HepG2 (cell line): Measurements from ENCODE around the gene SLC25A14. TPM values are rescaled to one million over a fixed set of nuclear protein-coding genes. Genes with fewer than 3 reads are reported as not detected.
A peak's percentile ranks its signal among the peaks of the same experiment; 100 is the strongest.

Experiments
- GTF2F1 ChIP-seq: fragments of 150-350 bp; IDR thresholded peaks from 2 replicates; pipeline ENCODE4 v1.6.1; 2014; ENCODE audit warnings: low read length
- HNRNPK ChIP-seq: fragments of 200-400 bp; formaldehyde crosslinking; IDR thresholded peaks from 2 replicates; pipeline ENCODE4 v1.6.1; 2018; ENCODE audit warnings: low read length, low read depth, moderate library complexity, mild to moderate bottlenecking; ENCODE audit not compliant: poor library complexity, severe bottlenecking
- KAT7 ChIP-seq: IDR thresholded peaks from 2 replicates; pipeline ENCODE4 v1.6.1; 2018; ENCODE audit warnings: borderline replicate concordance, missing compliant biosample characterization
- MTF2 ChIP-seq: sonication (generic); formaldehyde crosslinking; IDR thresholded peaks from 2 replicates; pipeline ENCODE4 v1.5.0; 2020; ENCODE audit warnings: missing genetic modification reagents, borderline replicate concordance
- NR2C2 ChIP-seq: sonication (generic); formaldehyde crosslinking; IDR thresholded peaks from 2 replicates; pipeline ENCODE4 v1.4.0; 2020; ENCODE audit warnings: missing genetic modification reagents, mild to moderate bottlenecking, moderate library complexity, borderline replicate concordance
- PHF8 ChIP-seq: sonication (generic); formaldehyde crosslinking; IDR thresholded peaks from 2 replicates; pipeline ENCODE4 v1.5.0; 2020; ENCODE audit warnings: missing genetic modification reagents
- REPIN1 ChIP-seq: sonication (generic); formaldehyde crosslinking; IDR thresholded peaks from 2 replicates; pipeline ENCODE4 v1.8.0; 2022; ENCODE audit warnings: missing genetic modification reagents, low read depth, mild to moderate bottlenecking, borderline replicate concordance
- YEATS2 ChIP-seq: sonication (generic); formaldehyde crosslinking; IDR thresholded peaks from 2 replicates; pipeline ENCODE4 v1.4.0; 2020; ENCODE audit warnings: missing genetic modification reagents, borderline replicate concordance
- ZNF564 ChIP-seq: sonication (generic); formaldehyde crosslinking; IDR thresholded peaks from 2 replicates; pipeline ENCODE4 v1.8.1; 2023; ENCODE audit warnings: mild to moderate bottlenecking, missing genetic modification reagents
- ZNF629 ChIP-seq: sonication (generic); formaldehyde crosslinking; conservative IDR thresholded peaks from 2 replicates; pipeline ENCODE4 v1.5.0; 2020; ENCODE audit warnings: missing genetic modification reagents
- ZNF768 ChIP-seq: sonication (generic); formaldehyde crosslinking; IDR thresholded peaks from 2 replicates; pipeline ENCODE4 v1.4.0; 2020; ENCODE audit warnings: missing genetic modification reagents
- ZSCAN20 ChIP-seq: sonication (generic); formaldehyde crosslinking; IDR thresholded peaks from 2 replicates; pipeline ENCODE4 v1.4.0; 2020; ENCODE audit warnings: missing genetic modification reagents, mild to moderate bottlenecking, borderline replicate concordance
- polyA plus RNA-seq, 8 experiments: library from polyadenylated mRNA; depleted of rRNA in 3 of 8; stranded (reverse) in 7 of 8; unstranded in 1 of 8; fragments of >200 nt; fragmentation: Illumina TruSeq in 4 of 8; extraction: Trizol in 4 of 8; gene quantifications; 2 replicates each; pipeline versions ENCODE4 v1.2.1 to v1.2.3, GENCODE V29; 2011 to 2016; ENCODE audit warnings: low read depth in 4 of 8, missing spikeins in 1 of 8, mixed read lengths in 1 of 8; ENCODE audit not compliant: insufficient read depth in 1 of 8
- total RNA-seq, 5 experiments: library from RNA; depleted of rRNA; stranded (reverse); fragments of >200 nt; fragmentation: Illumina TruSeq; extraction: Trizol; gene quantifications; 2 replicates each; pipeline ENCODE4 v1.2.3, GENCODE V29; 2016; ENCODE audit warnings: low read depth in 1 of 5
- TF ChIP-seq, protein P1 (sequence below): sonication (generic); formaldehyde crosslinking; IDR thresholded peaks from 2 replicates; pipeline ENCODE4 v1.4.0; 2020; ENCODE audit warnings: mild to moderate bottlenecking, missing genetic modification reagents
- TF ChIP-seq, protein P2 (sequence below): IDR thresholded peaks from 2 replicates; pipeline ENCODE4 v1.6.1; 2012; ENCODE audit warnings: inconsistent platforms
- TF ChIP-seq, protein P3 (sequence below): sonication (generic); formaldehyde crosslinking; IDR thresholded peaks from 2 replicates; pipeline ENCODE4 v1.8.0; 2022; ENCODE audit warnings: low read depth, missing genetic modification reagents
- TF ChIP-seq, protein P4 (sequence below): sonication (generic); formaldehyde crosslinking; IDR thresholded peaks from 2 replicates; pipeline ENCODE4 v1.4.0; 2020; ENCODE audit warnings: mild to moderate bottlenecking, missing genetic modification reagents
- TF ChIP-seq, protein P5 (sequence below): IDR thresholded peaks from 2 replicates; pipeline ENCODE4 v1.6.1; 2016; ENCODE audit warnings: missing biosample characterization, missing genetic modification reagents, low read depth
- TF ChIP-seq, protein P6 (sequence below): sonication (generic); formaldehyde crosslinking; IDR thresholded peaks from 2 replicates; pipeline ENCODE4 v1.5.1; 2020; ENCODE audit warnings: mild to moderate bottlenecking, missing genetic modification reagents, borderline replicate concordance

SLC25A14 gene
- total and polyA plus RNA-seq, 2 of the 13 experiments (the other 11 are each of a cell fraction or from before 2014, with no cell fraction given), result 14.0 to 15.6 TPM

DNA sequence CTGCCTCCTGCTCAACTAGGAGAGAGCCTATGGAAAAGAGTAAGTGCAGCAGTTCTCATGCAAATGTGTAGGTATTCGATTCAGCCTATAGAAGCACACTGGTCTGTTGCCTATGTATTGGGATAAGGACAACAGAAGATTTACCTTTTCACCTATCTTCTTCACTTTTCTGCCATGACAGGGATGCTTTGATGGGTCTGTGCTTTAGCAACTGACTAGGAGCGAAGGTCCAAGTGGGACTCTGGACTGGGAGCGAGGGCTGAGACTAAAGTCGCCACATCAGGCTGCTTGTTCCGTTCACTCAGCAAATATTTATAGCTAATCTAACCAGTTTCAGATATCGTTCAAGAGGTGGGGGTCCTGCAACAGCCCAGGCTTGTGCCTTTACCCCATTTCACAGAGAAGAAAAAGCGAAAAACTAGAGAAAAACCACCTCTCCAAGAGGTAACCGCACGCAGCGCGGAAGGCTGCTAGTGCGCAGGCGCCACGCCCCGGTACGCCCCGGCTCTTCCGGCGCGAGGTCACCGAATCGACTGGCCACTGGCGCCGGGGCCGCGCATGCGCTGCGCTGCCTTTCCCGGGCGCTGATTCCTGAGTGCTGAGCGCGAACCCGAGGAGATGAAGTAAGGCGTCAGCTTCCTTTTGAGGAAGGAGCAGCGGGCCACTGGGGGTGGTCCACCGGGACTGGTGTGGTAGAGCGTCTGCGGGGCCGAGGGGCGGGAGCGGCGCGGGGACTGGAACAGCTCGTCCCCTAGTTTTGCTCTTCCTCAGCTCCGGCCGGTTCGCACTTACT is 61.9 kb downstream of the SLC25A14 start, which contains the start of gene RBMX2 (continued):
- TF ChIP-seq, protein P1, sequence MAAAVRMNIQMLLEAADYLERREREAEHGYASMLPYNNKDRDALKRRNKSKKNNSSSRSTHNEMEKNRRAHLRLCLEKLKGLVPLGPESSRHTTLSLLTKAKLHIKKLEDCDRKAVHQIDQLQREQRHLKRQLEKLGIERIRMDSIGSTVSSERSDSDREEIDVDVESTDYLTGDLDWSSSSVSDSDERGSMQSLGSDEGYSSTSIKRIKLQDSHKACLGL, result 0 out of 2 replicates have a peak, but pooled peaks have one; percentile 44
- TF ChIP-seq ZNF768 (no peak), PHF8 (CRISPR knock-in tag) (peak; percentile 72), ZSCAN20 (CRISPR knock-in tag) (no peak), REPIN1 (CRISPR knock-in tag) (0 out of 2 replicates have a peak, but pooled peaks have one; percentile 35), ZNF564 (CRISPR knock-in tag) (no peak), HNRNPK (no peak), NR2C2 (CRISPR knock-in tag) (peak; percentile 95), GTF2F1 (no peak), ZNF629 (CRISPR knock-in tag) (no peak), KAT7 (CRISPR knock-in tag) (no peak), MTF2 (no peak), YEATS2 (0 out of 2 replicates have a peak, but pooled peaks have one; percentile 52)
- TF ChIP-seq, protein P2, sequence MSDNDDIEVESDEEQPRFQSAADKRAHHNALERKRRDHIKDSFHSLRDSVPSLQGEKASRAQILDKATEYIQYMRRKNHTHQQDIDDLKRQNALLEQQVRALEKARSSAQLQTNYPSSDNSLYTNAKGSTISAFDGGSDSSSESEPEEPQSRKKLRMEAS, result peak; percentile 22; the same call in 1 of the 2 replicates
- TF ChIP-seq, protein P3, sequence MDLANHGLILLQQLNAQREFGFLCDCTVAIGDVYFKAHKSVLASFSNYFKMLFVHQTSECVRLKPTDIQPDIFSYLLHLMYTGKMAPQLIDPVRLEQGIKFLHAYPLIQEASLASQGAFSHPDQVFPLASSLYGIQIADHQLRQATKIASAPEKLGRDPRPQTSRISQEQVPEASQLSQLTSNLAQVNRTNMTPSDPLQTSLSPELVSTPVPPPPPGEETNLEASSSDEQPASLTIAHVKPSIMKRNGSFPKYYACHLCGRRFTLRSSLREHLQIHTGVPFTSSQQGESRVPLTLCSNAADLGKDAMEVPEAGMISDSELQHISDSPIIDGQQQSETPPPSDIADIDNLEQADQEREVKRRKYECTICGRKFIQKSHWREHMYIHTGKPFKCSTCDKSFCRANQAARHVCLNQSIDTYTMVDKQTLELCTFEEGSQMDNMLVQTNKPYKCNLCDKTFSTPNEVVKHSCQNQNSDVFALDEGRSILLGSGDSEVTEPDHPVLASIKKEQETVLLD (CRISPR knock-in tag), result no peak
- TF ChIP-seq, protein P4, sequence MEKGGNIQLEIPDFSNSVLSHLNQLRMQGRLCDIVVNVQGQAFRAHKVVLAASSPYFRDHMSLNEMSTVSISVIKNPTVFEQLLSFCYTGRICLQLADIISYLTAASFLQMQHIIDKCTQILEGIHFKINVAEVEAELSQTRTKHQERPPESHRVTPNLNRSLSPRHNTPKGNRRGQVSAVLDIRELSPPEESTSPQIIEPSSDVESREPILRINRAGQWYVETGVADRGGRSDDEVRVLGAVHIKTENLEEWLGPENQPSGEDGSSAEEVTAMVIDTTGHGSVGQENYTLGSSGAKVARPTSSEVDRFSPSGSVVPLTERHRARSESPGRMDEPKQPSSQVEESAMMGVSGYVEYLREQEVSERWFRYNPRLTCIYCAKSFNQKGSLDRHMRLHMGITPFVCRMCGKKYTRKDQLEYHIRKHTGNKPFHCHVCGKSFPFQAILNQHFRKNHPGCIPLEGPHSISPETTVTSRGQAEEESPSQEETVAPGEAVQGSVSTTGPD (CRISPR knock-in tag), result no peak
- TF ChIP-seq, protein P5, sequence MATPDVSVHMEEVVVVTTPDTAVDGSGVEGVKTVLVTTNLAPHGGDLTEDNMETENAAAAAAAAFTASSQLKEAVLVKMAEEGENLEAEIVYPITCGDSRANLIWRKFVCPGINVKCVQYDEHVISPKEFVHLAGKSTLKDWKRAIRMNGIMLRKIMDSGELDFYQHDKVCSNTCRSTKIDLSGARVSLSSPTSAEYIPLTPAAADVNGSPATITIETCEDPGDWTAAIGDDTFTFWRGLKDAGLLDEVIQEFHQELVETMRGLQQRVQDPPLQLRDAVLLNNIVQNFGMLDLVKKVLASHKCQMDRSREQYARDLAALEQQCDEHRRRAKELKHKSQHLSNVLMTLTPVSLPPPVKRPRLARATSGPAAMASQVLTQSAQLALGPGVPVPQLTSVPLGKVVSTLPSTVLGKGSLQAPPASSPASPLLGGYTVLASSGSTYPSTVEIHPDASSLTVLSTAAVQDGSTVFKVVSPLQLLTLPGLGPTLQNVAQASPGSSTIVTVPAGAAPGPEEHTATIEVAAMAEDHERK (CRISPR knock-in tag), result peak; percentile 52
- TF ChIP-seq, protein P6, sequence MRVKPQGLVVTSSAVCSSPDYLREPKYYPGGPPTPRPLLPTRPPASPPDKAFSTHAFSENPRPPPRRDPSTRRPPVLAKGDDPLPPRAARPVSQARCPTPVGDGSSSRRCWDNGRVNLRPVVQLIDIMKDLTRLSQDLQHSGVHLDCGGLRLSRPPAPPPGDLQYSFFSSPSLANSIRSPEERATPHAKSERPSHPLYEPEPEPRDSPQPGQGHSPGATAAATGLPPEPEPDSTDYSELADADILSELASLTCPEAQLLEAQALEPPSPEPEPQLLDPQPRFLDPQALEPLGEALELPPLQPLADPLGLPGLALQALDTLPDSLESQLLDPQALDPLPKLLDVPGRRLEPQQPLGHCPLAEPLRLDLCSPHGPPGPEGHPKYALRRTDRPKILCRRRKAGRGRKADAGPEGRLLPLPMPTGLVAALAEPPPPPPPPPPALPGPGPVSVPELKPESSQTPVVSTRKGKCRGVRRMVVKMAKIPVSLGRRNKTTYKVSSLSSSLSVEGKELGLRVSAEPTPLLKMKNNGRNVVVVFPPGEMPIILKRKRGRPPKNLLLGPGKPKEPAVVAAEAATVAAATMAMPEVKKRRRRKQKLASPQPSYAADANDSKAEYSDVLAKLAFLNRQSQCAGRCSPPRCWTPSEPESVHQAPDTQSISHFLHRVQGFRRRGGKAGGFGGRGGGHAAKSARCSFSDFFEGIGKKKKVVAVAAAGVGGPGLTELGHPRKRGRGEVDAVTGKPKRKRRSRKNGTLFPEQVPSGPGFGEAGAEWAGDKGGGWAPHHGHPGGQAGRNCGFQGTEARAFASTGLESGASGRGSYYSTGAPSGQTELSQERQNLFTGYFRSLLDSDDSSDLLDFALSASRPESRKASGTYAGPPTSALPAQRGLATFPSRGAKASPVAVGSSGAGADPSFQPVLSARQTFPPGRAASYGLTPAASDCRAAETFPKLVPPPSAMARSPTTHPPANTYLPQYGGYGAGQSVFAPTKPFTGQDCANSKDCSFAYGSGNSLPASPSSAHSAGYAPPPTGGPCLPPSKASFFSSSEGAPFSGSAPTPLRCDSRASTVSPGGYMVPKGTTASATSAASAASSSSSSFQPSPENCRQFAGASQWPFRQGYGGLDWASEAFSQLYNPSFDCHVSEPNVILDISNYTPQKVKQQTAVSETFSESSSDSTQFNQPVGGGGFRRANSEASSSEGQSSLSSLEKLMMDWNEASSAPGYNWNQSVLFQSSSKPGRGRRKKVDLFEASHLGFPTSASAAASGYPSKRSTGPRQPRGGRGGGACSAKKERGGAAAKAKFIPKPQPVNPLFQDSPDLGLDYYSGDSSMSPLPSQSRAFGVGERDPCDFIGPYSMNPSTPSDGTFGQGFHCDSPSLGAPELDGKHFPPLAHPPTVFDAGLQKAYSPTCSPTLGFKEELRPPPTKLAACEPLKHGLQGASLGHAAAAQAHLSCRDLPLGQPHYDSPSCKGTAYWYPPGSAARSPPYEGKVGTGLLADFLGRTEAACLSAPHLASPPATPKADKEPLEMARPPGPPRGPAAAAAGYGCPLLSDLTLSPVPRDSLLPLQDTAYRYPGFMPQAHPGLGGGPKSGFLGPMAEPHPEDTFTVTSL (CRISPR knock-in tag), result 0 out of 2 replicates have a peak, but pooled peaks have one; percentile 33
